GM12878 (cell line): ENCODE measurements around the gene PTPRD. TPM values are rescaled to one million over a fixed set of nuclear protein-coding genes. Genes with fewer than 3 reads are reported as not detected.
"Not testable (repeated sequence)": the region's sequence is repeated elsewhere in the genome, so short reads cannot be mapped to it uniquely, and the experiment has no call there.

ENCODE experiments used
- ATAC-seq: fragments of 200-7000 bp; cut with Tn5 transposase; 3 replicates; pipeline ENCODE4 v1.9.1; 2020; ENCODE audit warnings: mild to moderate bottlenecking, moderate library complexity
- BruUV-seq: library from RNA; stranded (reverse); fragments of 400-500 nt; replicated peaks from 2 replicates; lab custom pipeline; 2021; lab: Mats Ljungman, UMichigan
- CTCF ChIA-PET: fragments of 300-600 bp; sonication (Branson Sonifier 250); formaldehyde crosslinking; extraction: SDS; loops from one replicate; lab custom pipeline; 2021; ENCODE audit warnings: inconsistent platforms; lab: Yijun Ruan, JAX
- POLR2A ChIA-PET: fragments of 350-600 bp; formaldehyde crosslinking; extraction: SDS; loops from one replicate; lab custom pipeline; 2021; ENCODE audit warnings: inconsistent platforms; lab: Charles Lee
- RAD21 ChIA-PET: fragments of 300-600 bp; sonication (Branson Sonifier 250); formaldehyde crosslinking; loops from one replicate; lab custom pipeline; 2023; ENCODE audit warnings: antibody characterized with exemption; ENCODE audit not compliant: unreplicated experiment; lab: Charles Lee
- SMC1A ChIA-PET: fragments of 300-600 bp; sonication (Branson Sonifier 250); formaldehyde crosslinking; loops from one replicate; lab custom pipeline; 2023; ENCODE audit not compliant: unreplicated experiment, uncharacterized antibody; lab: Charles Lee
- DNase-seq: peaks from one replicate; pipeline ENCODE4 v3.0.0-alpha.2; 2011; ENCODE audit warnings: low read depth, low spot score
- FAIRE-seq: peaks from 3 replicates; lab custom pipeline; 2011; peaks lifted over from hg19 to GRCh38; lab: Jason Lieb, UNC
- H2AFZ ChIP-seq: 2 replicates; pipeline ENCODE4 v1.6.0; 2011; ENCODE audit warnings: low read depth, low read length, control low read depth; ENCODE audit not compliant: control insufficient read depth
- H3K27ac ChIP-seq: 2 replicates; pipeline ENCODE4 v1.5.1; 2011; ENCODE audit warnings: control low read depth; ENCODE audit not compliant: control insufficient read depth, insufficient read depth
- H3K27me3 ChIP-seq, 2 experiments: replicated peaks in 1 of 2; 2 replicates each; pipeline versions ENCODE4 v1.6.0 to v1.6.1; 2011; ENCODE audit warnings: low read length in 1 of 2; ENCODE audit not compliant: control insufficient read depth in 2 of 2, insufficient read depth in 2 of 2
- H3K36me3 ChIP-seq, 2 experiments: 2 replicates each; pipeline ENCODE4 v1.5.1; 2011; ENCODE audit warnings: low read length in 1 of 2; ENCODE audit not compliant: control insufficient read depth in 2 of 2, insufficient read depth in 2 of 2
- H3K4me1 ChIP-seq: 2 replicates; pipeline ENCODE4 v1.6.1; 2011; ENCODE audit warnings: mild to moderate bottlenecking, low read length, moderate library complexity, mixed read lengths; ENCODE audit not compliant: control insufficient read depth, insufficient read depth
- H3K4me2 ChIP-seq: 2 replicates; pipeline ENCODE4 v1.6.0; 2011; ENCODE audit warnings: control low read depth; ENCODE audit not compliant: control insufficient read depth, insufficient read depth
- H3K4me3 ChIP-seq: fragments of 200-600 bp; sonication (generic); 2 replicates; pipeline ENCODE4 v1.5.1; 2016
- H3K79me2 ChIP-seq: 2 replicates; pipeline ENCODE4 v1.6.0; 2011; ENCODE audit warnings: low read length; ENCODE audit not compliant: control insufficient read depth, insufficient read depth
- H3K9ac ChIP-seq: 2 replicates; pipeline ENCODE4 v1.8.0; 2011; ENCODE audit warnings: low read length, control low read depth, mixed read lengths; ENCODE audit not compliant: control insufficient read depth, insufficient read depth
- H3K9me3 ChIP-seq: replicated peaks from 3 replicates; pipeline ENCODE4 v1.5.1; 2011; ENCODE audit warnings: mild to moderate bottlenecking, low read length; ENCODE audit not compliant: control insufficient read depth, insufficient read depth
- H4K20me1 ChIP-seq: 2 replicates; pipeline ENCODE4 v1.6.0; 2011; ENCODE audit not compliant: control insufficient read depth, insufficient read depth
- MXI1 ChIP-seq: fragments of 150-350 bp; IDR thresholded peaks from 2 replicates; pipeline ENCODE4 v1.6.1; 2011; ENCODE audit warnings: low read depth, mild to moderate bottlenecking, inconsistent platforms, low read length, improper control_type of control experiment
- STAT3 ChIP-seq: IDR thresholded peaks from 2 replicates; pipeline ENCODE4 v1.6.1; 2011; ENCODE audit warnings: low read depth, low read length, improper control_type of control experiment
- YBX1 ChIP-seq: fragments of 450-650 bp; IDR thresholded peaks from 2 replicates; pipeline ENCODE4 v1.6.1; 2016; ENCODE audit warnings: antibody characterized with exemption
- WGBS: methylation state at CpG from one replicate; pipeline ENCODE4 v1.1.6; 2016; ENCODE audit warnings: low lambda C conversion rate; ENCODE audit not compliant: insufficient replicate concordance, insufficient coverage; ENCODE audit errors: missing lambda C conversion rate; 5-methylcytosine and 5-hydroxymethylcytosine counted together
- in situ Hi-C: fragments of 300-500 bp; cut with MboI; formaldehyde crosslinking; loops from 9 replicates; pipeline ENCODE4 v1.14.3; 2018; ENCODE audit warnings: mixed read lengths
- intact Hi-C: fragments of 100-400 bp; cut with micrococcal nuclease; formaldehyde crosslinking; loops from one replicate; pipeline ENCODE4 v1.14.2; 2022; ENCODE audit not compliant: unreplicated experiment
- polyA plus RNA-seq, 11 experiments: library from polyadenylated mRNA; depleted of rRNA in 4 of 11; unstranded in 6 of 11; stranded (reverse) in 5 of 11; fragments of >200 nt; fragmentation: Nextera tagmentation in 4 of 11; fragmentation: Illumina TruSeq in 1 of 11; extraction: Ambion mirVana in 4 of 11; extraction: Trizol in 1 of 11; gene quantifications; 1 replicate in 1 of 11; 2 replicates in 10 of 11; pipeline versions ENCODE4 v1.2.1 to v1.2.3, GENCODE V29; 2011 to 2016; ENCODE audit warnings: inconsistent platforms in 2 of 11, missing spikeins in 2 of 11, low read depth in 1 of 11
- total RNA-seq, 4 experiments: library from RNA; depleted of rRNA in 3 of 4; stranded (reverse); fragments of >200 nt in 3 of 4; fragmentation: Illumina TruSeq in 1 of 4; extraction: Trizol in 1 of 4; gene quantifications; 2 replicates each; pipeline versions ENCODE4 v1.2.1 to v1.2.3, GENCODE V29; 2013 to 2021

Gene PTPRD
- total and polyA plus RNA-seq, 10 of the 15 experiments (the other 5 are each of a cell fraction or from before 2014, with no cell fraction given): under 0.01 to 0.05 (median 0.01) TPM; not detected in 7

DNA sequence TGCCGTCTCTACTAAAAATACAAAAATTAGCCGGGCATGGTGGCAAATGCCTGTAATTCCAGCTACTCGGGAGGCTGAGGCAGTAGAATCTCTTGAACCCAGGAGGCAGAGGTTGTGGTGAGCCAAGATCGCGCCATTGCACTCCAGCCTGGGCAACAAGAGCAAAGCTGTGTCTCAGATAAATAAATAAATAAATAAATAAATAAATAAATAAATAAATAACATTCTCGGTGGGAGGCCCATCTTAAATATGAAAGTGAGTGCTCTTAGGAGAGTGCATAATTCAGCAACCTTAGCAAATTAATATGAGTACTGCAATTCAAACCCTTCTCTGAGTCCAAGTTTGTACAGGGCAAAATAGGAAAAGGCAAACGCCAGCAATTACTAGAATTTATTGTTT is 1302.1 kb downstream of the PTPRD start:
- POLR2A ChIA-PET, RAD21 ChIA-PET, DNase-seq, H3K36me3 ChIP-seq, ATAC-seq, H3K4me3 ChIP-seq, H3K27ac ChIP-seq, BruUV-seq, H3K9me3 ChIP-seq, intact Hi-C loops, FAIRE-seq, H2AFZ ChIP-seq, H4K20me1 ChIP-seq, SMC1A ChIA-PET, H3K9ac ChIP-seq, H3K4me1 ChIP-seq, H3K79me2 ChIP-seq, in situ Hi-C loops, H3K27me3 ChIP-seq, H3K4me2 ChIP-seq: not testable (repeated sequence)
- CTCF ChIA-PET: interaction anchor here (0.6 kb wide), 1 partner anchor 52 kb away, joined by 3 read pairs; no protein-coding TSS in a partner anchor
- 29% methylated on average over 7 of the region's 7 CpGs for WGBS

DNA sequence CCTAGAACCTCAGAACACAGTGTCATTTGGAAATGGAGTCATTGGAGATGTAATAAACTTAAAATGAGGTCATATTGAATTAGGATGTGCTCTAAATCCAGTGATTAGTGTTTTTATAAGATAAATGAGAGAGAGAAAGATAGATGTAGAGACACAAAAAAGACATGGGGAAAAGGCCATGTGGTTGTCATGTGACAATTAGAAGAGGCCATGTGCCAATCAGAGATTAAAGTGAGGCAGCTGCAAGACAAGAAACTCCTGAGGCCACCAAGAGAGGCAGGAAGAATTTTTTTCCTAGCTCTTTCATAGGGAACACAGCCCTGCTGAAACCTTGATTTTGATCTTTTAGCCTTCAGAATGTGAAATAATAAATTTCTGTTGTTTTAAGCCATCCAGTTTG is 1307.2 kb downstream of the PTPRD start:
- no TSS peak for BruUV-seq
- TF ChIP-seq STAT3 (no peak), MXI1 (no peak), YBX1 (no peak)
- intact Hi-C loops (no loop called here), in situ Hi-C loops (no loop called here)
- RAD21 ChIA-PET: no interaction called here
- Histone ChIP-seq H3K9me3 (no peaks in the 10 kb centered on the region), H3K79me2 (no peaks in the 10 kb centered on the region), H3K4me2 (no peak overlapping the region), H3K27ac (no peak overlapping the region), H3K9ac (no peak overlapping the region), H3K4me1 (no peaks in the 10 kb centered on the region), H2AFZ (no peak overlapping the region), H3K27me3 (no peaks in the 10 kb centered on the region), H4K20me1 (no peaks in the 10 kb centered on the region), H3K36me3 (no peaks in the 10 kb centered on the region), H3K4me3 (no peak overlapping the region)
- POLR2A ChIA-PET: no interaction called here
- ATAC-seq: no peak
- CTCF ChIA-PET: no interaction called here
- no peak for DNase-seq
- SMC1A ChIA-PET: no interaction called here
- FAIRE-seq: no peak
